Sigmoid colon (tissue), 4 donors: Measurements from ENCODE around the gene RNF180.

Source experiments
- POLR2AphosphoS5 ChIP-seq, 4 donors: sonication (generic); formaldehyde crosslinking; IDR thresholded peaks; one replicate each; pipeline ENCODE4 v1.6.1; 2017; ENCODE audit warnings: antibody characterized with exemption in 4 of 4
- TF ChIP-seq, protein P1 (sequence below), 4 experiments: fragments of 450-650 bp in 3 of 4; fragments of 200-600 bp in 1 of 4; IDR thresholded peaks; one replicate each; pipeline ENCODE4 v1.5.1; 2016 to 2019; ENCODE audit warnings: antibody characterized with exemption in 4 of 4, mild to moderate bottlenecking in 3 of 4, moderate library complexity in 2 of 4

DNA sequence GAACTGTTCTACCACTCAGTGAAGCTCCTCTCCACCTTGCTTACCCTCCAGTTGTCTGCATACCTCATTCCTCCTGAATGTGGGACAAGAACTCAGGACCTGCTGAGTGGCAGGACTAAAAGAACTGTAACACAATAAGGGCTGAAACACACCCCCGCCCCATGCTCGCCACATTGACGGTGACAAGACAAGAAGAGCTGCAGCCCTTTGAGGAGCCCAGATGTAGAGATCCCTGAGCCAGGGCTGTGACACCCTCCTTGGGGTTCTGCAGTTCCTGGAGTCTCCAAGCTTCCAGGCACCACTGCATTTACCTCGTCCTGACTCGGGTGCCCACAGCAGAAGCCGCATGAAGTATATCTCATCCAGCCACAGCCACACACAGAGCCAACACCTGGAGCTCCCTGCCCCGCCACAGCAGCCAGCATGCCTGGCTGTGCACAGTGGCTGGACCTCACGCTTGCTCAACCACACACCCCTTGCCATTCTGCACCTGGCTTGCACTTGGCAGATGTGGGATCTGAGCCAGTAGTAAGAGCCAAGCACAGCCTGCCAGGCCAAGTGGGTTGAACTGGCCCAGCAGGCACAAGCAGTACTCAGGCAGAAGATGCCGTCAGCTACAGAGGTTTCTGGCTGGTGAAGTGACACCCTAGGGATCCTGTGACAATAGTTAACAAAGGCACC, 166.1 kb downstream of the RNF180 start:
- TF ChIP-seq, protein P1, sequence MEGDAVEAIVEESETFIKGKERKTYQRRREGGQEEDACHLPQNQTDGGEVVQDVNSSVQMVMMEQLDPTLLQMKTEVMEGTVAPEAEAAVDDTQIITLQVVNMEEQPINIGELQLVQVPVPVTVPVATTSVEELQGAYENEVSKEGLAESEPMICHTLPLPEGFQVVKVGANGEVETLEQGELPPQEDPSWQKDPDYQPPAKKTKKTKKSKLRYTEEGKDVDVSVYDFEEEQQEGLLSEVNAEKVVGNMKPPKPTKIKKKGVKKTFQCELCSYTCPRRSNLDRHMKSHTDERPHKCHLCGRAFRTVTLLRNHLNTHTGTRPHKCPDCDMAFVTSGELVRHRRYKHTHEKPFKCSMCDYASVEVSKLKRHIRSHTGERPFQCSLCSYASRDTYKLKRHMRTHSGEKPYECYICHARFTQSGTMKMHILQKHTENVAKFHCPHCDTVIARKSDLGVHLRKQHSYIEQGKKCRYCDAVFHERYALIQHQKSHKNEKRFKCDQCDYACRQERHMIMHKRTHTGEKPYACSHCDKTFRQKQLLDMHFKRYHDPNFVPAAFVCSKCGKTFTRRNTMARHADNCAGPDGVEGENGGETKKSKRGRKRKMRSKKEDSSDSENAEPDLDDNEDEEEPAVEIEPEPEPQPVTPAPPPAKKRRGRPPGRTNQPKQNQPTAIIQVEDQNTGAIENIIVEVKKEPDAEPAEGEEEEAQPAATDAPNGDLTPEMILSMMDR (IDR thresholded peaks at IDR 0.05): no peak
- no peak for TF ChIP-seq POLR2AphosphoS5 (IDR thresholded peaks at IDR 0.05)
